ENCODE results near the gene FSHB.

FSHB gene

GRCh38 chr11:30270671-30271070 is 39.9 kb downstream of the FSHB start:
- no peaks in the 10 kb centered on the region for H3K36me3 ChIP-seq
- H3K27me3 ChIP-seq = no peaks in the 10 kb centered on the region
- no peak for DNase-seq
- H3K9me3 ChIP-seq = no peaks in the 10 kb centered on the region
- intact Hi-C loops (cut with DNase I; ENCODE audit: low total_unique reads) = no loop called here
- no peaks in the 10 kb centered on the region for H3K4me1 ChIP-seq
- H3K4me3 ChIP-seq = no peak overlapping the region
- H3K27ac ChIP-seq = no peak overlapping the region
- no peak for TF ChIP-seq CTCF (IDR thresholded peaks at IDR 0.05)

- no peaks in the 10 kb centered on the region for H3K9me3 ChIP-seq
- no peak for DNase-seq
- H3K4me1 ChIP-seq = no peaks in the 10 kb centered on the region
- H3K27me3 ChIP-seq = no peaks in the 10 kb centered on the region
- no peak for TF ChIP-seq CTCF (IDR thresholded peaks at IDR 0.05)
- H3K27ac ChIP-seq = no peak overlapping the region
- intact Hi-C loops (cut with DNase I; ENCODE audit: low total_unique reads) = no loop called here
- no peak overlapping the region for H3K4me3 ChIP-seq
- H3K36me3 ChIP-seq = no peaks in the 10 kb centered on the region
Observed at GRCh38 chr11:30277176-30277575, 46.4 kb downstream of the FSHB start.

- intact Hi-C loops (cut with DNase I; ENCODE audit: low total_unique reads) = no loop called here
- Histone ChIP-seq H3K4me1 (no peaks in the 10 kb centered on the region), H3K9me3 (no peaks in the 10 kb centered on the region), H3K27ac (no peak overlapping the region), H3K4me3 (no peak overlapping the region), H3K36me3 (no peaks in the 10 kb centered on the region), H3K27me3 (no peaks in the 10 kb centered on the region)
- no peak for DNase-seq
- TF ChIP-seq CTCF (IDR thresholded peaks at IDR 0.05) = no peak
Observed at GRCh38 chr11:30279796-30280195, 49.0 kb downstream of the FSHB start.

- Histone ChIP-seq H3K36me3 (no peaks in the 10 kb centered on the region), H3K4me1 (no peaks in the 10 kb centered on the region), H3K27ac (no peak overlapping the region), H3K27me3 (no peaks in the 10 kb centered on the region), H3K4me3 (no peak overlapping the region), H3K9me3 (no peaks in the 10 kb centered on the region)
- no peak for DNase-seq
- intact Hi-C loops (cut with DNase I; ENCODE audit: low total_unique reads) = no loop called here
- TF ChIP-seq CTCF (IDR thresholded peaks at IDR 0.05) = no peak
Observed at GRCh38 chr11:30281476-30282288, 50.9 kb downstream of the FSHB start.

GRCh38 chr11:30282289-30282631 is 51.4 kb downstream of the FSHB start:
- H3K4me1 ChIP-seq = no peaks in the 10 kb centered on the region
- H3K4me3 ChIP-seq = no peak overlapping the region
- no peak for DNase-seq
- H3K9me3 ChIP-seq = no peaks in the 10 kb centered on the region
- H3K36me3 ChIP-seq = no peaks in the 10 kb centered on the region
- no peaks in the 10 kb centered on the region for H3K27me3 ChIP-seq
- intact Hi-C loops (cut with DNase I; ENCODE audit: low total_unique reads) = no loop called here
- no peak overlapping the region for H3K27ac ChIP-seq
- TF ChIP-seq CTCF (IDR thresholded peaks at IDR 0.05) = no peak

Measured in tibial artery (tissue), 4 donors.